DOHH2 (cell line): Measurements from ENCODE around the gene FUT6.

ENCODE experiments used
- EZH2phosphoT487 ChIP-seq: fragments of 200-600 bp; sonication (generic); IDR thresholded peaks from 2 replicates; pipeline ENCODE4 v1.6.1; 2017; ENCODE audit warnings: borderline replicate concordance, mild to moderate bottlenecking, antibody characterized with exemption, low read length, moderate library complexity, mixed read lengths
- TF ChIP-seq, protein P1 (sequence below): fragments of 200-600 bp; sonication (generic); IDR thresholded peaks from one replicate; pipeline ENCODE4 v1.5.1; 2014; ENCODE audit warnings: antibody characterized with exemption, mild to moderate bottlenecking, low read depth, low read length; ENCODE audit not compliant: poor library complexity, severe bottlenecking

DNA sequence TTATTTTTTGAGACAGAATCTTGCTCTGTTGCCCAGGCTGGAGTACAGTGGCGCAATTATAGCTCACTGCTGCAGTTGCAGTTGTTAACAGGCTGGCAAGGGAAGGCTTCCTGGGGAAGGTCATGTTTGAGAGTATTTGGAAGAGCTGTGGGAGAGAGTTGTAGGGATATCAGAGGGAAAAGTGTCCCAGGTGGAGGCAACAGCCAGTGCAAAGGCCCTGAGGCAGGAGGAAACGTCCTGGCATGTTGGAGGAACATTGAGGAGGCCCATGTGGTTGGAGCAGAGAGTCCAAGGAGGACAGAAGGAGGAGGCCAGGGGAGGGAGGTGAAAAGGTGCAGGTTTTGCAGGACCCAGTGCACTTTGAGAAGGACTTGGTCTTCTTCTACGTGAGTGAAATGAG is 46.3 kb downstream of the FUT6 start:
- TF ChIP-seq, protein P1, sequence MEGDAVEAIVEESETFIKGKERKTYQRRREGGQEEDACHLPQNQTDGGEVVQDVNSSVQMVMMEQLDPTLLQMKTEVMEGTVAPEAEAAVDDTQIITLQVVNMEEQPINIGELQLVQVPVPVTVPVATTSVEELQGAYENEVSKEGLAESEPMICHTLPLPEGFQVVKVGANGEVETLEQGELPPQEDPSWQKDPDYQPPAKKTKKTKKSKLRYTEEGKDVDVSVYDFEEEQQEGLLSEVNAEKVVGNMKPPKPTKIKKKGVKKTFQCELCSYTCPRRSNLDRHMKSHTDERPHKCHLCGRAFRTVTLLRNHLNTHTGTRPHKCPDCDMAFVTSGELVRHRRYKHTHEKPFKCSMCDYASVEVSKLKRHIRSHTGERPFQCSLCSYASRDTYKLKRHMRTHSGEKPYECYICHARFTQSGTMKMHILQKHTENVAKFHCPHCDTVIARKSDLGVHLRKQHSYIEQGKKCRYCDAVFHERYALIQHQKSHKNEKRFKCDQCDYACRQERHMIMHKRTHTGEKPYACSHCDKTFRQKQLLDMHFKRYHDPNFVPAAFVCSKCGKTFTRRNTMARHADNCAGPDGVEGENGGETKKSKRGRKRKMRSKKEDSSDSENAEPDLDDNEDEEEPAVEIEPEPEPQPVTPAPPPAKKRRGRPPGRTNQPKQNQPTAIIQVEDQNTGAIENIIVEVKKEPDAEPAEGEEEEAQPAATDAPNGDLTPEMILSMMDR = no peak
- TF ChIP-seq EZH2phosphoT487 = no peak
